ENCODE measurements around the gene TANK.
A peak's percentile ranks its signal among the peaks of the same experiment; 100 is the strongest.
"Not testable (repeated sequence)": the region's sequence is repeated elsewhere in the genome, so short reads cannot be mapped to it uniquely, and the experiment has no call there.

Gene TANK

DNA sequence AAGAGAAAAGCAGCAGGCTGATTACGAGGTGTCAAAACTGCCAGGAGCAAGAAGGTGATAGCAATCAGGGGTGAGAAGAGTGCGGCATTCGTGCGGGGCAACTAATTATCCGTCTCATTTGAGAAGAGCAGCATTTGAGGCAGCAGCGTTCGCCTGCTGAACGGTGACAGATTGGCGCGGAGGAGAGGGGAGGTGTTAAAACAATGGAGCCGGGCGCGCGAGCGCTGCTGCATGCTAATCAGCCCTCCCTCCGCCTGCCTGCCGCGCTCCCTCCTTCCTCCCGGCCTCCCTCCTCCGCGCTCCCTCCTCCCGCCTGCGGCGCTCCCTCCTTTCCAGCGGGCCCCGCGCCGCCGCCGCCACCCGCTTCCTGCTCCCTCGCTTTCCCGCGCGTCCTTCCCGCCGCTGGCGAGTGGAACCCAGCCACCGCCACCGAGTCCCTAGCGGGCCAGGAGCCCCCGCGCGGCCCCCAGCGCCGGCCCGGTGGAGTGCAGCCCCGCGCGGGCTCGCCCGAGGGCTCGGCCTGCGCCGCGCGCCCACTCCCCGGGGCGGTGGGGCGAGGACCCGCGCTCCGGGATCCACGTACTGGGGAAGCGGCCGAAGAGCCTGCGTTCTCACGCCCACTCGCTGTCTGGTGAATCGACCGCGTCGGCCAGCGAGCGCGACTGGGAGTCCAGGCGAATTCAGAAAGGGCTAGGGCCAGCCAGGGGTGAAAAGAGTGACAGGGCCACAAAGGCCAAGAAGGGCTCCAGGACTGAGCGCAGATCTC, 78.5 kb downstream of the TANK start:
- Histone ChIP-seq H3K9ac (ENCODE audit: low read depth, low read length) (no peak overlapping the region), H3K9me3 (ENCODE audit: control insufficient read depth, insufficient read depth, low read length) (no peaks in the 10 kb centered on the region), H3K4me3 (ENCODE audit: low read depth, low read length) (peak overlapping the region; percentile 45), H3K27me3 (ENCODE audit: control insufficient read depth, insufficient read depth, low read length) (peaks cover 67% of the 10 kb centered on the region), H3K36me3 (ENCODE audit: control insufficient read depth, insufficient read depth, low read length) (no peaks in the 10 kb centered on the region), H3K4me1 (ENCODE audit: control insufficient read depth, insufficient read depth, low read length) (peaks cover 5% of the 10 kb centered on the region)

DNA sequence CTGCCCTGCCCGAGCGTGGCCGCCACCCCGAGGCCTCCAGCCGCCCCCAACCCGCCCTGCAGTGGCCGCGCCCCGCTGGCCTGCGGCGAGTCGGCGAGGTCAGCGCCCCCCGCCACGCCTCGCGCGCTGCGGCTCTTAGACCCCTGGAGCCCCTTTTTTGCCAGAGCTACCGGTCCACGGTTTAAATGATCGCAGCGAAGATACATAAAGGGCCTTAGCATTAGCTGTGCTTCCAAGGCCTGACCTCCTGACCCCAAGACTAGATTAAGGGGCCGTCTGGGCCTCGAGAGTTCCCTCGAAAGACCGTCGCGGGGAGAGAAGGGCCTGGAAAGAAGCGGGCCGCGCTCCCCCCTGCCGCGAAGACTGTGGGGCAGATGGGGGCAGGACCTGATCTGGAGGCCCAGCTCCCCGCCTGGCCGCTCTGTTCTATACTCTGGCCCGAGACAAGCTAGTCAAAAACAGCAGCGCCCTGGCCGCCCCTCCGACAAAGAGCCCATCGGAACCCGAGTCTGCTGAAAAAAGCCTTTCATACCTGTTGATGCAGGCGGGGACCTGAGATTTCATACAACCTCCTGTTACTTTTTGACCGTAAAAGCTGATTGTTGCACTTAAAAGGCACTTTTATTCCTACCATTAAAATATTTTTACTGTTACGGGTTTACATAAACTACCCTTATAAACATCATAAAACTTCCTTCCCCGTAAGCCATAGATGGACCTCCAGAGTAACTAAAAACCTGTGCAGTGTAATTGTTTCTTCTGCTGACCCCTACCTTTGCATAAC, 79.3 kb downstream of the TANK start:
- H3K9me3 ChIP-seq (ENCODE audit: control insufficient read depth, insufficient read depth, low read length): no peaks in the 10 kb centered on the region
- H3K36me3 ChIP-seq (ENCODE audit: control insufficient read depth, insufficient read depth, low read length): no peaks in the 10 kb centered on the region
- peaks cover 75% of the 10 kb centered on the region for H3K27me3 ChIP-seq (ENCODE audit: control insufficient read depth, insufficient read depth, low read length)
- H3K4me3 ChIP-seq (ENCODE audit: low read depth, low read length): peak overlapping the region; percentile 45
- peaks cover 5% of the 10 kb centered on the region for H3K4me1 ChIP-seq (ENCODE audit: control insufficient read depth, insufficient read depth, low read length)
- no peak overlapping the region for H3K9ac ChIP-seq (ENCODE audit: low read depth, low read length)

DNA sequence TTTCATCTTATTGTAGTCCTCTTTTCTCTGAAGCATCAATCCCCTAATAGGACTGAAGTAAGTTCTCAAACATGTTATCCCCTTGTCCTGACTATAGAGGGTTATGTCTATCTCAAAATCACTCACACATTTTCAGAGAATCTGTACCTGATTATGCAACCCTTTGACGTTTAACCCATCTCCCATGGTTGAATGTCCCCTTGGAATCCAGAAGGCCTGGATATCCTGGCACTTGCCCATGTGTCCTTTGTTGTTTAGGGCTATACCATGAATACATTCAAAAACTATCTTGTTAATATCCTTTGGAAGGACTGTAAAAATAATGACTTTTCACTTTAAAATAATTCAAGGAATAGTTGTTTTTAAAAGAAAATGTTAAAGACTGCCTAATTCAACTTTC, 81.7 kb downstream of the TANK start:
- Histone ChIP-seq H3K9ac (ENCODE audit: low read depth, low read length) (no peak overlapping the region), H3K4me1 (ENCODE audit: control insufficient read depth, insufficient read depth, low read length) (peaks cover 6% of the 10 kb centered on the region), H3K9me3 (ENCODE audit: control insufficient read depth, insufficient read depth, low read length) (no peaks in the 10 kb centered on the region), H3K4me3 (ENCODE audit: low read depth, low read length) (no peak overlapping the region), H3K36me3 (ENCODE audit: control insufficient read depth, insufficient read depth, low read length) (no peaks in the 10 kb centered on the region), H3K27me3 (ENCODE audit: control insufficient read depth, insufficient read depth, low read length) (peaks cover 70% of the 10 kb centered on the region)

DNA sequence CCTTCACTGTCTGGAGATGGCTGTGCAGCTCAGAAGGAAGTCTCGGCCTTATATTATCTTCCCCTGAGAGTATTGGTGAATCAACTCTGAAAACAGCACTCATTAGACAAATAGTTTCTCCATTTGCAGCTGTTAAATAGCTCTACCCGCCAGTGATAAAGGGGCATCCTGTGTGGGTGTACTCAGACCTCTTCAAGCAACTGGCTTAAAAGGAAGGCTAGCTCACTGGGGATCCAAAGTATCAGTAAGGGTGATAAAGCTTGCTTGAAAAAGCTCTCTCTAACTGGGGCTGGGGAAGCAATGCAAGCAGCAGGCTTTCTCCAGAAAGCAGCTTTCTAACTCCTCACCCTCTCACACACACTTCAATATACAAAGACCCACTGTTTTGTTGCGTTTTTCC, 83.1 kb downstream of the TANK start:
- H3K36me3 ChIP-seq (ENCODE audit: control insufficient read depth, insufficient read depth, low read length): no peaks in the 10 kb centered on the region
- no peaks in the 10 kb centered on the region for H3K9me3 ChIP-seq (ENCODE audit: control insufficient read depth, insufficient read depth, low read length)
- no peak overlapping the region for H3K9ac ChIP-seq (ENCODE audit: low read depth, low read length)
- H3K4me3 ChIP-seq (ENCODE audit: low read depth, low read length): no peak overlapping the region
- peaks cover 58% of the 10 kb centered on the region for H3K27me3 ChIP-seq (ENCODE audit: control insufficient read depth, insufficient read depth, low read length)
- peaks cover 9% of the 10 kb centered on the region for H3K4me1 ChIP-seq (ENCODE audit: control insufficient read depth, insufficient read depth, low read length)

DNA sequence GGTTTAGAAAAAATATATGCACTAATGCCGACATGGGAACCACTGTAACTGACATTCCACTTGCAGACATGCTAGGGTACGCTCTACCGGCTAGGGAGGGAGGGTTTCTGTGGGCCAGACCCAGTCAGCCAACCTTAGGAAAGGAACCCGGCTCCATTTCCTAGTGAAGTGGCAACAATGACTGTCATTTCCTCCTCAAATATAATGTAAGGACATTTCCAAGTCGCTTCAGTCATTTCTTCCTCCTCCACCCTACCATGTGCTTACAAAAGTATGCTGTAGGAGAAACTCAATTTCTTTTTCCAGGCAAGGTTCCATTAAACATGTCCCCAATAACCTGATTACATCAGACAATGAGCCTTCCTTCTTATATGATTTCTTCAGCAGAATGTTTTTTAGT, 83.7 kb downstream of the TANK start:
- peaks cover 58% of the 10 kb centered on the region for H3K27me3 ChIP-seq (ENCODE audit: control insufficient read depth, insufficient read depth, low read length)
- no peak overlapping the region for H3K9ac ChIP-seq (ENCODE audit: low read depth, low read length)
- H3K9me3 ChIP-seq (ENCODE audit: control insufficient read depth, insufficient read depth, low read length): no peaks in the 10 kb centered on the region
- peaks cover 9% of the 10 kb centered on the region for H3K4me1 ChIP-seq (ENCODE audit: control insufficient read depth, insufficient read depth, low read length)
- no peak overlapping the region for H3K4me3 ChIP-seq (ENCODE audit: low read depth, low read length)
- H3K36me3 ChIP-seq (ENCODE audit: control insufficient read depth, insufficient read depth, low read length): no peaks in the 10 kb centered on the region

DNA sequence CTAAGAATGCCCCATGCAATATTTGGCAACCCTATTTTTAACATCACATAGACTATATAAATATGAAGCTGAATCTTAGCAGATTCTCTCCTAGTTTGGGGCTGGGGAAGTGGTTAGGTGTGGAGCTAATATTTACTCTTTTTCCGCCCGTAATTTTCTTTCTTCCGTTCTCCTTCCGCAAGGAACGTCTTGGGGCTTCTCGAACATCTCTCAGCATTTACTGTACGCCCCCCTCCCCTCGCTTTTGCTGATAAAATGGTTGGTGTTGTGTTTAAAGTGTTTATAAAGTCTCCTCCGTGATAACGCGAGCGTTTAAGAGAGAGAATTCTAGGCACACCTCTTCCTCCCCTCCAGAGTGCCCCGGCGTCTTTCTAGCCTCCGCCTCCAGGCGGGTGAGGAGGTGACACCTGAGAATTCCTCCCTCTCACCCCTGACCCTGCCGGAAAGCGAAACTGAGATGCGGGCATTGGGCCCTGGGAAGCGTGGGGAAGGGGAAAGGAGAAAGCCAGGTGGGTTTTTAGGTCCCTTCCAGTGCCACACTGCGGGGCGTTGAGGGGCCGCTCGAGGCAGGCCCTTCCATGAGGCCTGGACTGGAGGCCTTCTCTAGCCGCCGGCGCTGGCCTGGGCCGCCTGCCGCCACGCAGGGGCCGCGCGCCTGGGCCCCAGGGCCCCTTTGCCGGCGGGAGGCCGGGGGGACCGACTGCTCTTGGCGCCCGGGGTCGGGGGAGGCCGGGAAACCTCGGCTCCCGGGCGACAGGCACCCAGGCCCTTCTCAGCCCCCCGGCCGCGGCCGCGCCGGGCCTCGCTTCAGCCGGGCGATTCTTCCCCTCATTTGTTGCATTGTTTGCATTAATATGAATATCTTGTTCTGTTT, 84.4 kb downstream of the TANK start:
- H3K9me3 ChIP-seq (ENCODE audit: control insufficient read depth, insufficient read depth, low read length); H3K36me3 ChIP-seq (ENCODE audit: control insufficient read depth, insufficient read depth, low read length); H3K4me1 ChIP-seq (ENCODE audit: control insufficient read depth, insufficient read depth, low read length): not testable (repeated sequence)
- Histone ChIP-seq H3K4me3 (ENCODE audit: low read depth, low read length) (peak overlapping the region; percentile 54), H3K9ac (ENCODE audit: low read depth, low read length) (peak overlapping the region; percentile 13), H3K27me3 (ENCODE audit: control insufficient read depth, insufficient read depth, low read length) (peaks cover 57% of the 10 kb centered on the region)

DNA sequence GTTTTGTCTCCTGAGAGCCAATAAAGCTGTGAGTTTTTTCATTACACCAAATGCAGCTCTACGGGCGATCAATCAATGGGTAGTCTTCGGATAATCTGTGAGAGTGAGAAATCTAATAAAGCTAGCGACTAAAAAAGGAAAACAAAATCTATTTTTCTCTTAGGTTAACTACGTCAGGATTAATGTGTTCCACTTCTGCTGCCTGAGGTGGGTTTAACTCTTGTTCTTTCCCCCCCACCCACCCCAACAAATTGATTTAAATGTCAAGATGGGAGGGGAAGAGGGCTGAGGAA, 85.0 kb downstream of the TANK start:
- Histone ChIP-seq H3K36me3 (ENCODE audit: control insufficient read depth, insufficient read depth, low read length) (no peaks in the 10 kb centered on the region), H3K9me3 (ENCODE audit: control insufficient read depth, insufficient read depth, low read length) (no peaks in the 10 kb centered on the region), H3K9ac (ENCODE audit: low read depth, low read length) (no peak overlapping the region), H3K27me3 (ENCODE audit: control insufficient read depth, insufficient read depth, low read length) (peaks cover 51% of the 10 kb centered on the region), H3K4me3 (ENCODE audit: low read depth, low read length) (peak overlapping the region; percentile 23), H3K4me1 (ENCODE audit: control insufficient read depth, insufficient read depth, low read length) (peaks cover 9% of the 10 kb centered on the region)

DNA sequence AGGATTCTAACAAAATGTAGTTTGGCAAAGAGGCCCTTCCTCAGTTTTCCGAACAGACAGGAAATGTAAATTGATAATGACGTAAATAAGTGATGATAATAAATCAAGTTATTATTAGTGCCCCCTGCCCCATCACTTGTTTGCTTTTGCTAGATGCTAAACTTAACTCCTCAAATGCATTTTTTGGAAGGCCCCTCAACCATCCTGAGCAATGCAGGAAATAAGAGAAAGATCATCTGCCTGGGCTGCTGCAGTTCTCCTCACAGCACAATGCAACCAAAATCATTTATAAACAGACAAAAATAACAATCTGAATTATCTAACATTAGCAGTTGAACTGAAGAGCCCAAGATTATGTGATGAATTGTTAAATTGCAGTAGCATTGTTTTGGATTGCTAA, 85.4 kb downstream of the TANK start:
- H3K9ac ChIP-seq (ENCODE audit: low read depth, low read length): no peak overlapping the region
- peaks cover 47% of the 10 kb centered on the region for H3K27me3 ChIP-seq (ENCODE audit: control insufficient read depth, insufficient read depth, low read length)
- H3K9me3 ChIP-seq (ENCODE audit: control insufficient read depth, insufficient read depth, low read length): no peaks in the 10 kb centered on the region
- H3K4me1 ChIP-seq (ENCODE audit: control insufficient read depth, insufficient read depth, low read length): peaks cover 9% of the 10 kb centered on the region
- no peaks in the 10 kb centered on the region for H3K36me3 ChIP-seq (ENCODE audit: control insufficient read depth, insufficient read depth, low read length)
- H3K4me3 ChIP-seq (ENCODE audit: low read depth, low read length): no peak overlapping the region

DNA sequence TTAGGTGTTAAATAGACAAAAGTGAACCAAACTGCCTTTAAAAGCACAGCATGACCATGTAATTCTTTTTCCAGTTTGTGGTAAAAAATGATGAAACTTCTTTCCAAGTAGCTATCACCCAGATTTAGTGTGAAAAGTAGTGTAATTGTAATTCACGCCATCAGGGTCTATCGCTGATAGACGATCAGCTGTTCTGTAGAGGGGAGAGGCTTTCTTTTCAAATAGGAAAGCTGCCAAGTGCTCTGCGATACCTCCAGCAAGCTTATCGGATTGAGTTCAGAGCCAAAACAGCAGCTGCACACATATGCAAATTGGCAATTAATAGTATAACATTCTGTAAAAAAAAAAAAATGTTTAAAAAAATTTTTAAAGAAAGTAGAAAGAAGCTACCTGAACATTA, 86.1 kb downstream of the TANK start:
- Histone ChIP-seq H3K4me1 (ENCODE audit: control insufficient read depth, insufficient read depth, low read length) (peaks cover 9% of the 10 kb centered on the region), H3K9ac (ENCODE audit: low read depth, low read length) (no peak overlapping the region), H3K9me3 (ENCODE audit: control insufficient read depth, insufficient read depth, low read length) (no peaks in the 10 kb centered on the region), H3K27me3 (ENCODE audit: control insufficient read depth, insufficient read depth, low read length) (peaks cover 41% of the 10 kb centered on the region), H3K4me3 (ENCODE audit: low read depth, low read length) (no peak overlapping the region), H3K36me3 (ENCODE audit: control insufficient read depth, insufficient read depth, low read length) (no peaks in the 10 kb centered on the region)

DNA sequence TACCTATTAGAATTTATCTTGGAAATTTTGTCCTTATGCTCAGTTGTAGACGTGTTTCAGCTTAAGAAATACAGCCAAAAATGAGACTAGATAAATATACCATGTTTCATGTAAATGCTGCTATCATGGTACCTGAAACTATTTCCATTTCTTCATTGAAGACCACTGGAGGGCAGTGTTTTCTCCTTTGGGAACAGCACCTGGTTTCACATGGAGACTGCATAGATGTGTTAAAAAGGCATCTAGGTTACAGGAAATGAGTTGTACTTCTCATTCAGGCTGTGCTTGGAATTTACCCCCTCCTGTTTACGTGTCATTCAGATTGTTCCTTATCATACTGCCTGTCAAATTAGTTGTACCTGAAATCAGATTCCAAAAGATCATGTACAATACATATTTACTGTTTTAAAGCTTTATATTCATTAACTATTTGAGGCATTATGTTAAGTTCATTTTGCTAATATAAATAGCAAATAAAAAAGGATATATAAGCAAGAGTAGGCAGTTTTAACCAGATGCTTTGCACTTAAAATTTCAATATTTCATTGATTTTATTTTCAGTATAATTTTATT, 90.7 kb downstream of the TANK start:
- H3K27me3 ChIP-seq (ENCODE audit: control insufficient read depth, insufficient read depth, low read length): peaks cover 8% of the 10 kb centered on the region
- no peaks in the 10 kb centered on the region for H3K36me3 ChIP-seq (ENCODE audit: control insufficient read depth, insufficient read depth, low read length)
- H3K9me3 ChIP-seq (ENCODE audit: control insufficient read depth, insufficient read depth, low read length): no peaks in the 10 kb centered on the region
- no peak overlapping the region for H3K9ac ChIP-seq (ENCODE audit: low read depth, low read length)
- H3K4me3 ChIP-seq (ENCODE audit: low read depth, low read length): no peak overlapping the region
- H3K4me1 ChIP-seq (ENCODE audit: control insufficient read depth, insufficient read depth, low read length): peaks cover 9% of the 10 kb centered on the region

DNA sequence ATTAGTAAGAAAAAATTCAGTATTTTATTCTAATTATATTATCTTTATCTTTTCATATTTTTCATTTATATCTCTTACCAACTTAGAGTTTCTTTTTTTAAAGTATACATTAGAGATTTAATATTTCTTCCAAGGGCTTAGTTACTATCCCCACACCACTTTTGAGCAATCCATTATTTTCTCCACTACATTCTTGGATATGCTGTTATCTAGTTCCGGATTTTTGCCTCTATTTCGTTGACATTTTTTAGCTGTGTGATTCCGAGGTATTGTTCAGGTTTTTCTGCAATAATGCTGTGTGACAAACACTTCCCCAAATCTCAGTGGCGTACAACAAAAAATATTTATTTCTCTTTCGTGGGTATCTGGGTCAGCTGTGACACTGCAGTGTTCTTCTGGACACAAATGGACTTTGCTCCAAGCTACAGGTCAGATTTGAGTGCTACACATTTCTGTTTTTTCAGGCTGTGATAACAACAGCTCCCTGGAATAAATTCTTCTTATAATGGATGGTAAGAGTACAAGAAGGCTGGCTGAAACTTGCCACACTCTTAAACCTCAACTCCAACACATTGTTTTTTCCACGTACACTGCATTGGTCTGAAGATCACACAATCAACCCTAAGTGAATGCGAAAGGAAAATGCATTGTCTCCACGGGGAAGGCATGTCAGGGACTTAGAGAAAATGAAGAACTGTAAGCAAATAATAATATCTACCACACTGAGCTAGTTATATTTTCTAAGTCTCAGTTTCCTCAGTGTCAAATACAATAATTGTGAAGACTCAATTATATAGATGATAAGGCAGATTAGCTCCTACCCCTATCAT, 97.1 kb downstream of the TANK start:
- no peak overlapping the region for H3K4me3 ChIP-seq (ENCODE audit: low read depth, low read length)
- H3K9ac ChIP-seq (ENCODE audit: low read depth, low read length): no peak overlapping the region
- H3K27me3 ChIP-seq (ENCODE audit: control insufficient read depth, insufficient read depth, low read length): no peaks in the 10 kb centered on the region
- H3K9me3 ChIP-seq (ENCODE audit: control insufficient read depth, insufficient read depth, low read length): no peaks in the 10 kb centered on the region
- H3K36me3 ChIP-seq (ENCODE audit: control insufficient read depth, insufficient read depth, low read length): no peaks in the 10 kb centered on the region
- H3K4me1 ChIP-seq (ENCODE audit: control insufficient read depth, insufficient read depth, low read length): no peaks in the 10 kb centered on the region
